DOHH2 (cell line): ENCODE measurements around the gene LGALS3BP.
A peak's percentile ranks its signal among the peaks of the same experiment; 100 is the strongest.

Experiments
- H3F3A ChIP-seq: fragments of 200-600 bp; sonication (generic), shearing (Covaris generic); 2 replicates; pipeline ENCODE4 v1.6.0; 2016; ENCODE audit warnings: antibody characterized with exemption, mild to moderate bottlenecking; ENCODE audit not compliant: control insufficient read depth, insufficient read depth
- H3K27ac ChIP-seq: fragments of 200-600 bp; sonication (generic); 2 replicates; pipeline ENCODE4 v1.5.1; 2014; ENCODE audit warnings: low read depth, mild to moderate bottlenecking, low read length, moderate library complexity
- H3K27me3 ChIP-seq: fragments of 200-600 bp; sonication (generic); 2 replicates; pipeline ENCODE4 v1.6.1; 2014; ENCODE audit warnings: mild to moderate bottlenecking, low read length, mixed read lengths; ENCODE audit not compliant: control insufficient read depth
- H3K36me3 ChIP-seq: fragments of 200-600 bp; sonication (generic); 2 replicates; pipeline ENCODE4 v1.6.1; 2014; ENCODE audit warnings: mild to moderate bottlenecking, low read length, moderate library complexity, mixed read lengths; ENCODE audit not compliant: control insufficient read depth
- H3K4me1 ChIP-seq: fragments of 200-600 bp; sonication (generic); 2 replicates; pipeline ENCODE4 v1.6.1; 2014; ENCODE audit warnings: mild to moderate bottlenecking, low read length, mixed read lengths; ENCODE audit not compliant: control insufficient read depth
- H3K4me2 ChIP-seq: fragments of 200-600 bp; sonication (generic); 2 replicates; pipeline ENCODE4 v1.6.0; 2014; ENCODE audit warnings: mild to moderate bottlenecking, low read length, moderate library complexity
- H3K4me3 ChIP-seq: fragments of 200-600 bp; sonication (generic); 2 replicates; pipeline ENCODE4 v1.5.1; 2014; ENCODE audit warnings: mild to moderate bottlenecking, low read length, mixed read lengths
- H3K79me2 ChIP-seq: fragments of 200-600 bp; sonication (generic); 2 replicates; pipeline ENCODE4 v1.6.1; 2014; ENCODE audit warnings: mild to moderate bottlenecking, low read length, mixed read lengths; ENCODE audit not compliant: control insufficient read depth
- H3K9me2 ChIP-seq: fragments of 200-600 bp; sonication (generic); replicated peaks from 2 replicates; pipeline ENCODE4 v1.6.1; 2014; ENCODE audit warnings: mild to moderate bottlenecking, low read length, mixed read lengths; ENCODE audit not compliant: control insufficient read depth
- H3K9me3 ChIP-seq: fragments of 200-600 bp; sonication (generic); 2 replicates; pipeline ENCODE4 v1.6.1; 2014; ENCODE audit warnings: antibody characterized with exemption, low read length, mixed read lengths; ENCODE audit not compliant: control insufficient read depth, insufficient read depth
- H4K20me1 ChIP-seq: fragments of 200-600 bp; sonication (generic); 2 replicates; pipeline ENCODE4 v1.6.0; 2014; ENCODE audit warnings: low read depth, mild to moderate bottlenecking, antibody characterized with exemption, low read length, moderate library complexity; ENCODE audit not compliant: control insufficient read depth, insufficient read depth
- CTCF ChIP-seq: fragments of 200-600 bp; sonication (generic); IDR thresholded peaks from one replicate; pipeline ENCODE4 v1.5.1; 2014; ENCODE audit warnings: antibody characterized with exemption, mild to moderate bottlenecking, low read depth, low read length; ENCODE audit not compliant: poor library complexity, severe bottlenecking
- EZH2phosphoT487 ChIP-seq: fragments of 200-600 bp; sonication (generic); IDR thresholded peaks from 2 replicates; pipeline ENCODE4 v1.6.1; 2017; ENCODE audit warnings: borderline replicate concordance, mild to moderate bottlenecking, antibody characterized with exemption, low read length, moderate library complexity, mixed read lengths

The LGALS3BP gene

GRCh38 chr17:78986048-78986648, 6.4 kb upstream of the LGALS3BP start:
- H3F3A ChIP-seq = no peaks in the 10 kb centered on the region
- peaks cover 10% of the 10 kb centered on the region for H3K36me3 ChIP-seq
- H3K27ac ChIP-seq = no peak overlapping the region
- H3K4me3 ChIP-seq = peak overlapping the region; percentile 33
- peak overlapping the region; percentile 59 for H3K4me2 ChIP-seq
- H3K27me3 ChIP-seq = no peaks in the 10 kb centered on the region
- no peaks in the 10 kb centered on the region for H3K9me3 ChIP-seq
- no peaks in the 10 kb centered on the region for H4K20me1 ChIP-seq
- H3K4me1 ChIP-seq = peaks cover 22% of the 10 kb centered on the region
- H3K79me2 ChIP-seq = no peaks in the 10 kb centered on the region
- TF ChIP-seq CTCF (peak; percentile 19), EZH2phosphoT487 (no peak)
- no peaks in the 10 kb centered on the region for H3K9me2 ChIP-seq

- TF ChIP-seq EZH2phosphoT487 (no peak), CTCF (no peak)
- no peak overlapping the region for H3K4me2 ChIP-seq
- H3K4me3 ChIP-seq = no peak overlapping the region
- H3K36me3 ChIP-seq = peaks cover 3% of the 10 kb centered on the region
- peaks cover 22% of the 10 kb centered on the region for H3K4me1 ChIP-seq
- H3F3A ChIP-seq = no peaks in the 10 kb centered on the region
- no peak overlapping the region for H3K27ac ChIP-seq
- no peaks in the 10 kb centered on the region for H3K79me2 ChIP-seq
- H4K20me1 ChIP-seq = no peaks in the 10 kb centered on the region
- H3K27me3 ChIP-seq = no peaks in the 10 kb centered on the region
- no peaks in the 10 kb centered on the region for H3K9me3 ChIP-seq
- no peaks in the 10 kb centered on the region for H3K9me2 ChIP-seq
These were observed 5.7 kb upstream of the LGALS3BP start for GRCh38 chr17:78985395-78985794.

- Histone ChIP-seq H3K27ac (no peak overlapping the region), H3K4me2 (no peak overlapping the region)
These were observed 1.5 kb upstream of the LGALS3BP start for GRCh38 chr17:78981010-78981888.

More at GRCh38 chr17:78981010-78981888, 1.5 kb upstream of the LGALS3BP start:
- H3K79me2 ChIP-seq = no peaks in the 10 kb centered on the region
- no peak overlapping the region for H3K4me3 ChIP-seq
- TF ChIP-seq CTCF (no peak), EZH2phosphoT487 (no peak)
- no peaks in the 10 kb centered on the region for H3K27me3 ChIP-seq
- no peaks in the 10 kb centered on the region for H3K9me2 ChIP-seq
- no peaks in the 10 kb centered on the region for H3K36me3 ChIP-seq
- no peaks in the 10 kb centered on the region for H3K9me3 ChIP-seq
- H4K20me1 ChIP-seq = no peaks in the 10 kb centered on the region
- no peaks in the 10 kb centered on the region for H3F3A ChIP-seq
- peaks cover 10% of the 10 kb centered on the region for H3K4me1 ChIP-seq
